ENCODE results near the gene RXFP4. TPM values are rescaled to one million over a fixed set of nuclear protein-coding genes. Genes with fewer than 3 reads are reported as not detected.

Gene RXFP4
- total RNA-seq, 1 experiment from 2014 or later, result not detected

DNA sequence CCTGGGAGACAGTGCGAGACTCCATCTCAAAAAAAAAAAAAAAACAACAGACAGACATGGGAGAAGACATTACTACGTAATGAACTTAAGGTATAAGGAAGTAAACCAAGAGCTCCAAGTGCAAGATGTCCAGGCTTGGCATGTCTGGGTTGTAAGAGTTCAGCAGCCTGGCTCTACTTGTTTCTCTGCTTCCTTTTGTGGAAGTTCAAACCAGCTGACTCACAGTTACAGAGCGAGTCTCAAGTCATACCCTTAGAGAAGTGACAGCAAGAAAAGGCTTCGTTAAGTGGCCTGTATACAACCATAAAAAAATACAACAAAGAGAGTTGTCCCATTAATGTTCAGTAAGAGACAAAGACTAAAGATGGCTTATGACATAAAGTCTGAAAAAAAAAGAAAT is 31.5 kb upstream of the RXFP4 start:
- Mint-ChIP-seq H3K9me3 (no peaks in the 10 kb centered on the region), H3K4me1 (peaks cover 13% of the 10 kb centered on the region), H3K36me3 (peaks cover 50% of the 10 kb centered on the region), H3K27me3 (ENCODE audit: low read depth) (no peaks in the 10 kb centered on the region), H3K27ac (no peak overlapping the region), H3K4me3 (peak overlapping the region; percentile 95)
- POLR2A ChIA-PET, result no interaction called here
- DNase-seq (ENCODE audit: low spot score) (no peak), ATAC-seq (no peak)
- CTCF ChIA-PET, result no interaction called here
- no peak for TF ChIP-seq ERG (CRISPR knock-in tag; IDR thresholded peaks at IDR 0.05)
- TF ChIP-seq, protein P1, sequence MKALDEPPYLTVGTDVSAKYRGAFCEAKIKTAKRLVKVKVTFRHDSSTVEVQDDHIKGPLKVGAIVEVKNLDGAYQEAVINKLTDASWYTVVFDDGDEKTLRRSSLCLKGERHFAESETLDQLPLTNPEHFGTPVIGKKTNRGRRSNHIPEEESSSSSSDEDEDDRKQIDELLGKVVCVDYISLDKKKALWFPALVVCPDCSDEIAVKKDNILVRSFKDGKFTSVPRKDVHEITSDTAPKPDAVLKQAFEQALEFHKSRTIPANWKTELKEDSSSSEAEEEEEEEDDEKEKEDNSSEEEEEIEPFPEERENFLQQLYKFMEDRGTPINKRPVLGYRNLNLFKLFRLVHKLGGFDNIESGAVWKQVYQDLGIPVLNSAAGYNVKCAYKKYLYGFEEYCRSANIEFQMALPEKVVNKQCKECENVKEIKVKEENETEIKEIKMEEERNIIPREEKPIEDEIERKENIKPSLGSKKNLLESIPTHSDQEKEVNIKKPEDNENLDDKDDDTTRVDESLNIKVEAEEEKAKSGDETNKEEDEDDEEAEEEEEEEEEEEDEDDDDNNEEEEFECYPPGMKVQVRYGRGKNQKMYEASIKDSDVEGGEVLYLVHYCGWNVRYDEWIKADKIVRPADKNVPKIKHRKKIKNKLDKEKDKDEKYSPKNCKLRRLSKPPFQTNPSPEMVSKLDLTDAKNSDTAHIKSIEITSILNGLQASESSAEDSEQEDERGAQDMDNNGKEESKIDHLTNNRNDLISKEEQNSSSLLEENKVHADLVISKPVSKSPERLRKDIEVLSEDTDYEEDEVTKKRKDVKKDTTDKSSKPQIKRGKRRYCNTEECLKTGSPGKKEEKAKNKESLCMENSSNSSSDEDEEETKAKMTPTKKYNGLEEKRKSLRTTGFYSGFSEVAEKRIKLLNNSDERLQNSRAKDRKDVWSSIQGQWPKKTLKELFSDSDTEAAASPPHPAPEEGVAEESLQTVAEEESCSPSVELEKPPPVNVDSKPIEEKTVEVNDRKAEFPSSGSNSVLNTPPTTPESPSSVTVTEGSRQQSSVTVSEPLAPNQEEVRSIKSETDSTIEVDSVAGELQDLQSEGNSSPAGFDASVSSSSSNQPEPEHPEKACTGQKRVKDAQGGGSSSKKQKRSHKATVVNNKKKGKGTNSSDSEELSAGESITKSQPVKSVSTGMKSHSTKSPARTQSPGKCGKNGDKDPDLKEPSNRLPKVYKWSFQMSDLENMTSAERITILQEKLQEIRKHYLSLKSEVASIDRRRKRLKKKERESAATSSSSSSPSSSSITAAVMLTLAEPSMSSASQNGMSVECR (CRISPR knock-in tag; IDR thresholded peaks at IDR 0.05; ENCODE audit: borderline replicate concordance), result no peak
- TF ChIP-seq E2F1 (CRISPR knock-in tag; IDR thresholded peaks at IDR 0.05), result no peak
- TF ChIP-seq SOX15 (CRISPR knock-in tag; IDR thresholded peaks at IDR 0.05), result no peak
- TF ChIP-seq ZNF121 (CRISPR knock-in tag; IDR thresholded peaks at IDR 0.05), result no peak
- no peak for TF ChIP-seq TCF7 (CRISPR knock-in tag; IDR thresholded peaks at IDR 0.05; ENCODE audit: low read depth)

- Mint-ChIP-seq H3K27ac (peak overlapping the region; percentile 69), H3K36me3 (peaks cover 52% of the 10 kb centered on the region), H3K27me3 (ENCODE audit: low read depth) (no peaks in the 10 kb centered on the region), H3K4me3 (peak overlapping the region; percentile 95), H3K4me1 (peaks cover 13% of the 10 kb centered on the region), H3K9me3 (no peaks in the 10 kb centered on the region)
- ChIA-PET CTCF (no interaction called here), POLR2A (no interaction called here)
- DNase-seq (ENCODE audit: low spot score) (peak; percentile 15), ATAC-seq (peak; percentile 52)
- TF ChIP-seq HMGXB4 (CRISPR knock-in tag; IDR thresholded peaks at IDR 0.05), result 0 out of 2 replicates have a peak, but pooled peaks have one; percentile 15
- TF ChIP-seq, protein P2, sequence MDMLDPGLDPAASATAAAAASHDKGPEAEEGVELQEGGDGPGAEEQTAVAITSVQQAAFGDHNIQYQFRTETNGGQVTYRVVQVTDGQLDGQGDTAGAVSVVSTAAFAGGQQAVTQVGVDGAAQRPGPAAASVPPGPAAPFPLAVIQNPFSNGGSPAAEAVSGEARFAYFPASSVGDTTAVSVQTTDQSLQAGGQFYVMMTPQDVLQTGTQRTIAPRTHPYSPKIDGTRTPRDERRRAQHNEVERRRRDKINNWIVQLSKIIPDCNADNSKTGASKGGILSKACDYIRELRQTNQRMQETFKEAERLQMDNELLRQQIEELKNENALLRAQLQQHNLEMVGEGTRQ (CRISPR knock-in tag; IDR thresholded peaks at IDR 0.05), result peak; percentile 75
- 0 out of 2 replicates have a peak, but pooled peaks have one; percentile 14 for TF ChIP-seq ZNF121 (CRISPR knock-in tag; IDR thresholded peaks at IDR 0.05)
- no peak for TF ChIP-seq ATF3 (CRISPR knock-in tag; conservative IDR thresholded peaks at IDR 0.05)
- no peak for TF ChIP-seq ZNF317 (CRISPR knock-in tag; IDR thresholded peaks at IDR 0.05; ENCODE audit: borderline replicate concordance, low read depth)
- TF ChIP-seq, protein P3, sequence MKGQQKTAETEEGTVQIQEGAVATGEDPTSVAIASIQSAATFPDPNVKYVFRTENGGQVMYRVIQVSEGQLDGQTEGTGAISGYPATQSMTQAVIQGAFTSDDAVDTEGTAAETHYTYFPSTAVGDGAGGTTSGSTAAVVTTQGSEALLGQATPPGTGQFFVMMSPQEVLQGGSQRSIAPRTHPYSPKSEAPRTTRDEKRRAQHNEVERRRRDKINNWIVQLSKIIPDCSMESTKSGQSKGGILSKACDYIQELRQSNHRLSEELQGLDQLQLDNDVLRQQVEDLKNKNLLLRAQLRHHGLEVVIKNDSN (CRISPR knock-in tag; IDR thresholded peaks at IDR 0.05), result peak; percentile 59; the same call in 1 of the 2 replicates
These were observed 30.8 kb upstream of the RXFP4 start for GRCh38 chr1:155910621-155911121.

All from WTC11 (cell line).